DND-41 (cell line): ENCODE results near the gene RTF2.
A peak's percentile ranks its signal among the peaks of the same experiment; 100 is the strongest.

Experiments
- ATAC-seq: fragments of 200-7000 bp; cut with Tn5 transposase; 3 replicates; pipeline ENCODE4 v1.9.1; 2021; ENCODE audit warnings: low read depth; ENCODE audit not compliant: insufficient read depth
- DNase-seq: peaks from one replicate; pipeline ENCODE4 v3.0.0-alpha.2; 2020
- H2AFZ ChIP-seq: 2 replicates; pipeline ENCODE4 v1.6.0; 2012; ENCODE audit warnings: low read depth, low read length
- H3K27ac ChIP-seq: 2 replicates; pipeline ENCODE4 v1.5.1; 2012; ENCODE audit warnings: low read length, inconsistent platforms
- H3K27me3 ChIP-seq: fragments of 200-600 bp; sonication (generic); 2 replicates; pipeline ENCODE4 v1.6.0; 2012; ENCODE audit warnings: low read length, mild to moderate bottlenecking, inconsistent platforms; ENCODE audit not compliant: insufficient read depth, poor library complexity
- H3K36me3 ChIP-seq: 2 replicates; pipeline ENCODE4 v1.5.1; 2012; ENCODE audit warnings: low read length, inconsistent platforms; ENCODE audit not compliant: insufficient read depth
- H3K4me1 ChIP-seq: 2 replicates; pipeline ENCODE4 v1.5.1; 2012; ENCODE audit warnings: mild to moderate bottlenecking, low read length; ENCODE audit not compliant: insufficient read depth
- H3K4me2 ChIP-seq: 2 replicates; pipeline ENCODE4 v1.6.0; 2012; ENCODE audit warnings: mild to moderate bottlenecking, moderate library complexity, low read length, inconsistent platforms; ENCODE audit not compliant: insufficient read depth
- H3K4me3 ChIP-seq, 2 experiments: fragments of 200-600 bp in 1 of 2; shearing (Covaris generic) in 1 of 2; 2 replicates each; pipeline ENCODE4 v1.5.1; 2012 to 2016; ENCODE audit warnings: inconsistent platforms in 2 of 2, low read length in 2 of 2, mild to moderate bottlenecking in 2 of 2, low read depth in 1 of 2, moderate library complexity in 1 of 2
- H3K79me2 ChIP-seq: 2 replicates; pipeline ENCODE4 v1.6.0; 2012; ENCODE audit warnings: low read length, inconsistent platforms; ENCODE audit not compliant: insufficient read depth
- H3K9ac ChIP-seq: 2 replicates; pipeline ENCODE4 v1.6.0; 2012; ENCODE audit warnings: low read depth, mild to moderate bottlenecking, inconsistent platforms, low read length, moderate library complexity
- H3K9me3 ChIP-seq: 2 replicates; pipeline ENCODE4 v1.5.1; 2012; ENCODE audit warnings: low read length, moderate library complexity, mild to moderate bottlenecking, inconsistent platforms; ENCODE audit not compliant: insufficient read depth, severe bottlenecking
- H4K20me1 ChIP-seq: 2 replicates; pipeline ENCODE4 v1.6.0; 2012; ENCODE audit warnings: low read length; ENCODE audit not compliant: insufficient read depth
- EZH2 ChIP-seq: IDR thresholded peaks from 3 replicates; pipeline ENCODE4 v1.6.1; 2012; ENCODE audit warnings: borderline replicate concordance, low read depth, mild to moderate bottlenecking, moderate library complexity, low read length, inconsistent platforms; ENCODE audit not compliant: severe bottlenecking
- TF ChIP-seq, protein P1 (sequence below): IDR thresholded peaks from 2 replicates; pipeline ENCODE4 v1.5.1; 2012; ENCODE audit warnings: borderline replicate concordance, low read length, moderate library complexity, mild to moderate bottlenecking; ENCODE audit not compliant: poor library complexity, severe bottlenecking; ENCODE audit errors: extremely low read depth

The RTF2 gene

DNA sequence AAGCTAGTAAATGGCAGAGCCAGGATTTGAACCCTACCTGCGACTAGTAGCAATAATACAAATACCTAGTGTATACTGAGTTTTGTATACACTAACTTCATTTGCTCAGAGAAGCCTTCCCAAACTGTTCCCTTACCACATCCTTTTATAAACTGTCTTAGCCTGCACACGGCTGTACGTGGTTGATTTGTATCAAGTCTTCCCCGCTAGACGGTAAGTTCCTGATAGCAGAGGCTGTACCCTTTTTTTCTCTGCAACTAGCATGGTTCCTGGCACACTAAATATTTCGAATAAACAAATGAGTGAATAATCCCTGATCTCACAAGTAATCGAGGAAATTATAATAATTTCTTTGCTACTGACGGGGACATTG lies 636 bp downstream of the RTF2 start:
- Histone ChIP-seq H3K27me3 (no peaks in the 10 kb centered on the region), H3K9me3 (no peaks in the 10 kb centered on the region), H3K4me1 (peaks cover 31% of the 10 kb centered on the region), H2AFZ (peak overlapping the region; percentile 74), H4K20me1 (peaks cover 9% of the 10 kb centered on the region; the same call in 1 of the 2 replicates), H3K27ac (peak overlapping the region; percentile 85), H3K4me2 (peak overlapping the region; percentile 97), H3K36me3 (peaks cover 22% of the 10 kb centered on the region), H3K4me3 (peak overlapping the region; percentile 86 to 96), H3K79me2 (peaks cover 37% of the 10 kb centered on the region), H3K9ac (peak overlapping the region; percentile 74)
- ATAC-seq (0 out of 3 replicates have a peak, but pooled peaks have one; percentile 16), DNase-seq (no peak)
- TF ChIP-seq, protein P1, sequence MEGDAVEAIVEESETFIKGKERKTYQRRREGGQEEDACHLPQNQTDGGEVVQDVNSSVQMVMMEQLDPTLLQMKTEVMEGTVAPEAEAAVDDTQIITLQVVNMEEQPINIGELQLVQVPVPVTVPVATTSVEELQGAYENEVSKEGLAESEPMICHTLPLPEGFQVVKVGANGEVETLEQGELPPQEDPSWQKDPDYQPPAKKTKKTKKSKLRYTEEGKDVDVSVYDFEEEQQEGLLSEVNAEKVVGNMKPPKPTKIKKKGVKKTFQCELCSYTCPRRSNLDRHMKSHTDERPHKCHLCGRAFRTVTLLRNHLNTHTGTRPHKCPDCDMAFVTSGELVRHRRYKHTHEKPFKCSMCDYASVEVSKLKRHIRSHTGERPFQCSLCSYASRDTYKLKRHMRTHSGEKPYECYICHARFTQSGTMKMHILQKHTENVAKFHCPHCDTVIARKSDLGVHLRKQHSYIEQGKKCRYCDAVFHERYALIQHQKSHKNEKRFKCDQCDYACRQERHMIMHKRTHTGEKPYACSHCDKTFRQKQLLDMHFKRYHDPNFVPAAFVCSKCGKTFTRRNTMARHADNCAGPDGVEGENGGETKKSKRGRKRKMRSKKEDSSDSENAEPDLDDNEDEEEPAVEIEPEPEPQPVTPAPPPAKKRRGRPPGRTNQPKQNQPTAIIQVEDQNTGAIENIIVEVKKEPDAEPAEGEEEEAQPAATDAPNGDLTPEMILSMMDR: no peak
- no peak for TF ChIP-seq EZH2

DNA sequence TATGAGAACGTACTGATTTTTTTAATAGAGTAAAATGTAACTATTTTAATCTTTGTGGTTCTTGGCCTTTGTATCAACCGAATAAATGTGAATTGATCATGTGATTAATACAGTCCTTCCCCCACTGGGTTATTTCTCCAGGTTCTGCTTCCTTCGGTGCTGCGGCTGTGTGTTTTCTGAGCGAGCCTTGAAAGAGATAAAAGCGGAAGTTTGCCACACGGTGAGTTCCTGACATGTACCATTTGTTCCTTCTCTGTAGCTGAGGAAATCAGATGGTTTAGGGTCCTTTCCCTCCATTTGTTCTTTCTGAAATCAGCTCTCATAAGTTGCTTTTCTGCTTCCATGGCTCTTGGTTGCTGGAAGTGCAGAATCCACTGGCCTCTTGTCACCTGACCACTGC lies 15.5 kb downstream of the RTF2 start:
- Histone ChIP-seq H3K4me3 (no peak overlapping the region), H3K36me3 (peaks cover 87% of the 10 kb centered on the region), H3K27ac (no peak overlapping the region), H3K27me3 (no peaks in the 10 kb centered on the region), H3K79me2 (peaks cover 20% of the 10 kb centered on the region), H4K20me1 (peaks cover 23% of the 10 kb centered on the region), H3K4me1 (no peaks in the 10 kb centered on the region), H3K9ac (no peak overlapping the region), H2AFZ (no peak overlapping the region), H3K4me2 (no peak overlapping the region), H3K9me3 (no peaks in the 10 kb centered on the region)
- no peak for TF ChIP-seq EZH2
- TF ChIP-seq, protein P1: no peak
- ATAC-seq (no peak), DNase-seq (no peak)

DNA sequence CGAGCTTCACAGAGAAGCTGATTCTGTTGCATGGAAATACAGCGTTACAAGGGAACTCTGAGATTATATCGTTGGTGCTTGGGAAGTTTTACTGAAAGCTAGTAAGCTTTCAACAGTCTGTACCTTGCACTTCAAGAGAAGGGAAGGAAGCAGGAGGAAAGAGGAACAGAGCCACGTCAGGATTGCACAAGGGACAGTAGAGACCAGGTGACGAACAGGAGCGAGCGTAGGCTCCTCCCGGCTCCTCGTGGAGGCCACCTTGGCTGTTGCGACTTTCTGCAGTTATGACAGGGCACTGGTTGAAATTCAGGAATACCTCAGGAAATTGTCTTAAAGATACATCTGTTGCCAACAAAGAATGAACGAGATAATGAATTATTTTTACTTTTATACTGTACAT lies 18.8 kb downstream of the RTF2 start:
- Histone ChIP-seq H3K79me2 (peaks cover 29% of the 10 kb centered on the region), H3K36me3 (peaks cover 82% of the 10 kb centered on the region), H3K4me3 (no peak overlapping the region), H3K4me2 (no peak overlapping the region), H2AFZ (no peak overlapping the region), H3K9ac (no peak overlapping the region), H3K4me1 (no peaks in the 10 kb centered on the region), H4K20me1 (peaks cover 24% of the 10 kb centered on the region), H3K27me3 (no peaks in the 10 kb centered on the region), H3K27ac (no peak overlapping the region), H3K9me3 (no peaks in the 10 kb centered on the region)
- DNase-seq: no peak
- no peak for TF ChIP-seq EZH2
- TF ChIP-seq, protein P1: no peak
- no peak for ATAC-seq

DNA sequence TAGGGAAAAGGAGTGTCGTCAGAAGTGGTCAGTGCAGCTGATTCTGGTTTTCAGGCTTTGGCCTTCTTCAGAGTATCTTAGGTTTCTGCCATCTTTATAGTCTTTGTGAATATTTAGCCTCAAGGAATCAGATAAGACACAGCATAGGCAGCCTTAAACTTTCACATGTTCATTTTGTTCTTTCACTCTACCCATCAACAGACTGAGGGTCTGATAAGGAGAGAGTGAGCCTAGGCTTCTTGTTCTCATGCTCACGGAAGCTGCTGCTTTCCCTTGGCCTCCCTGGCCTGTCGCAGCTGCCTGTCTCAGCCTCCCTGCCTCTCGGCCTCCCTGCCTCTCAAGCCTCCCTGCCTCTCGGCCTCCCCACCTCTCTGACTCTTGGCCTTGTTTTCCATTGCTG lies 20.1 kb downstream of the RTF2 start:
- H4K20me1 ChIP-seq: peaks cover 24% of the 10 kb centered on the region
- ATAC-seq: no peak
- TF ChIP-seq, protein P1: no peak
- no peak for TF ChIP-seq EZH2
- no peak overlapping the region for H3K4me2 ChIP-seq
- no peak for DNase-seq
- H3K4me1 ChIP-seq: no peaks in the 10 kb centered on the region
- no peak overlapping the region for H2AFZ ChIP-seq
- H3K27ac ChIP-seq: no peak overlapping the region
- H3K9me3 ChIP-seq: no peaks in the 10 kb centered on the region
- no peak overlapping the region for H3K4me3 ChIP-seq
- H3K27me3 ChIP-seq: no peaks in the 10 kb centered on the region
- H3K9ac ChIP-seq: no peak overlapping the region
- H3K36me3 ChIP-seq: peaks cover 77% of the 10 kb centered on the region
- H3K79me2 ChIP-seq: peaks cover 23% of the 10 kb centered on the region; the same call in 1 of the 2 replicates
